Measurements from ENCODE around the gene KCNMA1.

Gene KCNMA1

GRCh38 chr10:76945166-76945565 is 692.4 kb downstream of the KCNMA1 start:
- DNase-seq (ENCODE audit: low read depth in 2 of 2) = no peak

DNA sequence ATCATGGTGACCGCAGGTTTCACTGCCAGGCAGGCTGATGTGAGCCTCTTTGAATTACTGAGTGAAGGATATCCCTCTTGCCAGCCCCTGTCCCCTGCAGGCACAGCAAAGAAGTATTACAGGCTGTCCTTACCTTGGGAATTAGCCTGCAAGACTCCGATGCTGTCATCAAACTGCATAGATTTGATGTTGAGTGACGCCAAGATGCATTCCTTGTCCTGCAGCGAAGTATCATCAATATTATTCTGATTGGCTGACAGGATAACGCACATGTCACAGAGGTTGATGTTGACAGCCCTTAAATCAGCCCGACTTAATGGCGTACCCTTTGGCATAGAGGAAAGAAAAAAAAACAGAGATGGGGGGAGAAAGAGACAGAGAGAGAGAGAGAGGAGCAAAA is 693.0 kb downstream of the KCNMA1 start:
- no peak for DNase-seq (ENCODE audit: low read depth in 2 of 2)

- no peak for DNase-seq (ENCODE audit: low read depth in 2 of 2)
These were observed 694.8 kb downstream of the KCNMA1 start for GRCh38 chr10:76942628-76943416.

DNA sequence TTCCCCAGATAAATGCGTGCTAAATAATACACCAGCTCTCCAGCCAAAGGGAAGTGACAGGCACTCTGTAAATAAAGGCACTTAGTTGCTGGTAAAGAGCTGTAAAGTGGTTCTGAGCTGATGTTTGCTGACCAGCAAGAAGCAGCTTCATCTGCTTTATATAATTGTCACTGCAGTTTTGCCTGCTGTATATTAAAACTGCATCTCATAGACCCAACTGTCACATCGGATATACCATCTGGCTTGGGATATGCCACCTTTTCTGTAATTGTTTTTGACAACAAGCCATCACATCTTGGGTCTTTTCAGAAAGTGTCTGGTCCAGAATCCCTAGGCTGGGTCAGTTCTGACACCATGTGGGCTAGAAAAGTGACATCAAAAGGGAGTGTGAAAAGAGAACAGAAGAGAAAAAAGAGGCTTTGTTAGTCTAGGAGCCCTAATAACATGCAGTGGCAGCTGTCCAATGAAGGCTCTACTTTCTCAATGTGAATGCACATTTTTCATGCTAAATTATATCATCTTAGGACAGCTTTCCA is 697.6 kb downstream of the KCNMA1 start:
- no peak for DNase-seq (ENCODE audit: low read depth in 2 of 2)

DNA sequence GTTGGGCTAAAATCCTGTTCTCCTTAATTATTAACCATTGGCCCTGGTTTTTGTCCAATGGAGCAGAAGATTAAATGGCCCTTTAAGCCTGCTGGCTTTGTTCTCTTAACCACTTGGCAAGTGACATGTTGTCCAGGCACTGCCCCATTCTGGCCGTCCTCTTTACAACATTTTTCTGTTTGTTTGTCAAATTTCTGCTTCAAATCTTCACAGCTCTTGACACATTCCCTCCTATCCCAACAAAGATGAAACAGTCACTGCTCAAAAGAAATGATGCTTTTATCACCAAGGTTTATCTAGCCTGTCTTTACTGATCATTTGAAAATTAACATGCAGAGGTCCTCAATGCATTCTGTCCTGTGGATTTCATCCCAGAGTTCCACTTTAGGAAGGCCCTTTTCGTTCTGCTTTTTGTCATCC is 700.4 kb downstream of the KCNMA1 start:
- DNase-seq (ENCODE audit: low read depth in 2 of 2) = no peak

DNA sequence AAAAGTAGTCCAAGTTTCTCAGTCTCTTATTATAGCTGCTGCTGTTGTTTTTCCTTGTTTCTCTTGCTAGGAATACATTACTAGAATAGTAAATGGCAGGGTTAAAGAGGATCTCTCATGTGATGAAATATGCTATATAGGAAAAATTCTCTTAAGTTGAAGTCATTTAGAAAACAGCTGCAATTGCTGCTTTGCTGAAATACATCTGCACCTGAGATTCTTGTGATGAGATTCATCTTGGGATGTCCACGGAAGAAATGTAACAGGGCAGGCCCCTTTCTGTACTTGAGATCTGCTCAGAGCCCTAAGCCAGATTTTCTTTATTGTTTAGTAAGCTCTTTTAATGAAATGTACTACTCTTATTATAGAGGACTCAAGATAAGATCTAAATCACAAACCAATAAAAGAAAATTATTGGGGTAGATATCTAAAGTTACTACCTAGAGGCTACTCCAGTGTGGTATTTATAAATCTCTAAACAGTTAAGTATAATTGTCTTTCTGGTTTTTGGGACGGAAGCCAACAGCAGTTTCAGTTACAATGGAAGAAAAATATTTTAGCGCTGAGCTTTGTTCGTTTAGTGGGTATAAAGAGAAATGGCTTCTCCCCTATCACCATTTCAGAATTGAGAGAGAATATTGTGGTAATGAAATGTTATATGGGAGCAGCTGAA is 701.5 kb downstream of the KCNMA1 start:
- DNase-seq (ENCODE audit: low read depth in 2 of 2) = no peak

DNA sequence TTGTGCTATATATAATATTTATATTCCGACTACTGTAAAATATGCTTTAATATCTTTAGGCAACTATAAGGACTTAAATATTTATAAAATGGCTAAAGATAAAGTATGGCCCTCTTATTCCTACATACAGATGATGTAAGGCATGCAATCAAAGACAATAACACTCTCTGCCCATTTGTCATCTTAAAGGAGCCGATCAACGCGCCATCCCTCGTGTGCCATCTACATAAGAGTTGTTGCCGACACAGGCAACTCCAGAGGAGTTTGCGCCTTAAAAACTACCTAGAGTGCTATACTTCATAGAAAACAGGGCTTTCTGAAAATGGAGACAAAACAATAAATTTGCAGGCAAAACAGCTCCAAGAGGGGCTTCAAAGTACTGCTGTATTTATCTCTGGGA is 709.0 kb downstream of the KCNMA1 start:
- DNase-seq (ENCODE audit: low read depth in 2 of 2) = no peak

DNA sequence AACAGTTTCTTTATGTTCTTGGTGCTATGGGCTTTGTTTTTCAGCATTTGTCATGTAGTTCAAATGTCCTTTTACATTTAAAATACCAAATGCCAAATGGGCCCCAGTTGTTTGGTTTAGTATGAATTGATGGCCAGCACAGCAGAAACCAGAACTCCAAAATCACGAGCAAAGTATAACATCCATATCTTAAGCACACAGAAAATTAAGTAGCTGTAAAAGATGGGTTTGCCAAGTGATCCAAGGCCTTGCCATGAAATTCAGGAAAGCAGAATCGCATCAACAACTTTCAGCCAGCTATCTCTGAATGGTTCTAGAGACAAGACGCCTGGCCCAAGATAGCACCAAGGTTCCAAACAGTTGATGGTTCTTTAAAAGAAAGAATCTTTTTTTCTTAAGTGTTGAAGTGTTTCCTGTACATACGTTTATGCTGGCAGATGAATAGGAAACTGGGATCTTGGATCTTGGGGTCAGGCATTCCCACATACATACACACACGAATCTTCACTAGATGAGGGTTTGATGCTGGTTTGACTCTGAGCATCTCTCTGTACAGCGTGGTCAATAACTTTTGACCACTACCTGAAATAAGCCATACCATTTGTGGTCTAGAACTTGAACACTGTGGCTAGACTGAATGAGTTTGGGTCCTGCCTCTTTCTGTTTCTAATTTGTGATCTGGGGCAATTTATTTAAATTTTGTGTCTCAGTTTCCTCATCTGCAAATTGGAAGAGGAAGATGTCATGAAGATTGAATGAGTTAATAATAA is 711.8 kb downstream of the KCNMA1 start:
- no peak for DNase-seq (ENCODE audit: low read depth in 2 of 2)

- no peak for DNase-seq (ENCODE audit: low read depth in 2 of 2)
These were observed 714.9 kb downstream of the KCNMA1 start for GRCh38 chr10:76922666-76923065.

GRCh38 chr10:76921383-76922010 is 716.1 kb downstream of the KCNMA1 start:
- DNase-seq (ENCODE audit: low read depth in 2 of 2) = no peak

DNA sequence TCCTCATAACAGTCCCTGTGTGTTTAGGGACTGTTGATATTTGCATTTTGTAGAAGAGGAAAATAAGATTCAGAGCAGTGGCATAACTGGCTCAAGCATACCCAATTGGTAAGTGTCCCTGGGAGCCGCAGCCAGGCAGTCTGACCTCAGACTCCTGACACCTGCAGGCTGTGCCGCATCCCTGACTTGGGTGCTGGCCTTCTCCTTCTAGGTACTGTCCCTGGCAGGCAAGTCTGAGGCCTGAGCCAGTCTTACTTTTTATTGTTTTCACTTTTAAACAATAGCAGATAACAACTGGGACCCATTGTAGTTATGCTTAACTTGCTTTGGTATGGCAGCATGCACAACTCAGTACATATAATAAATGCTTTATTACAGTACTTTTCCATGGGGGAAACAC is 717.0 kb downstream of the KCNMA1 start:
- no peak for DNase-seq (ENCODE audit: low read depth in 2 of 2)

DNA sequence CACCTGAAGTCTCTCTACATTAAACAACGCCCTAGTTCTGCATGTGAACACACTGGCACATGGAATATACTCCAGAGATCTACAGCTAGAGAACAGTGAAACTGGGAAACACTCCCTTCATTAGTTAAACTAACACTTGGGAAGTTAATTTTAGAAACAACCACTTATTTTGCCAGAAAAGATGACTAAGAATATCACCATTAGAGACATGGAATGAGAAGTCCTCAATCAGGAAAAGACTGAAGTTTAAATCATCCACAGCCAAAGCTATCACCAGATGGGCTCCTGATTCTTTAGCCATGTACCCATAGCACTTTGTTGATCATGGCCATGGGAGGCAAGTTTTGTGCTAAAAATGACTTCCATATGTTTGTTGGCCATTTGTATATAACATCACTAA is 719.5 kb downstream of the KCNMA1 start:
- DNase-seq (ENCODE audit: low read depth in 2 of 2) = no peak

GRCh38 chr10:76917071-76917470 is 720.5 kb downstream of the KCNMA1 start:
- DNase-seq (ENCODE audit: low read depth in 2 of 2) = no peak

DNA sequence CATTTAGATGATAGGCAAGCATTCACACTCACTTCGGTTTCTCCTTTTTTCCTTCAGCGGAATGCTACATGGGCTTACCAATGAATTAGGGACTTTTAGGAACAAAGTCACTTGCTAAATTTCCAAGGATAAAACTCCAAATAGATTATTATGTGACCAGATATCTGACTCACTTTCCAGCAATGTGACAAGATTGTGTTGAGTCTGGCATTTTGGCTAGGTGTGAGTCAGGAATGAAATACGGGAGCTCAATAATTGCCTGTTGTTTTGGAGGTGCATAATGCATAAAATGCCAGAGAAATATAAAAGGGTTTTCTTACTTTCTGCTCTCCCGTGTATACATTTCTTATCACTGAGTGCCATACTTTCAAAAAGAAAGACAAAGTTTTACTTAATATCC is 721.1 kb downstream of the KCNMA1 start:
- DNase-seq (ENCODE audit: low read depth in 2 of 2) = no peak

DNA sequence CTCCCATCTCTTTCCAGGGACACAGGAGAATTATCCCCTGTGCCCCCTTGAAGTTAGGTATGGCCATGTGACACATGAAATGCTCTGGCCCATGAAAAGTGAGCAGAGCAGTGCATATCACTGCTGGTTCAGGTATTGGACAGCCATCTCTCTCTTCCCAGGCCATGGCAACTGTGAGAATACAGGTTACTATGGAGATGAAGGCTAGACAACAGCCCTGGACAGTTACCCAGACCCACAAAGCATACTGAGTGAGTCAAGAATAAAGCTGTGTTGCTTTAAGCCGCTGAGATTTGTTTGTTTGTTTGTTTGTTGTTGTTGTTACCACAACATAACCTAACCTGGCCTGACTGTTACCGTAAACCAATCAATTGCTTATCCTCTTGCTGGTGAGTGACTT is 722.3 kb downstream of the KCNMA1 start:
- no peak for DNase-seq (ENCODE audit: low read depth in 2 of 2)

GRCh38 chr10:76911184-76911583 is 726.4 kb downstream of the KCNMA1 start:
- DNase-seq (ENCODE audit: low read depth in 2 of 2) = no peak

- no peak for DNase-seq (ENCODE audit: low read depth in 2 of 2)
These were observed 727.2 kb downstream of the KCNMA1 start for GRCh38 chr10:76910184-76910962.

DNA sequence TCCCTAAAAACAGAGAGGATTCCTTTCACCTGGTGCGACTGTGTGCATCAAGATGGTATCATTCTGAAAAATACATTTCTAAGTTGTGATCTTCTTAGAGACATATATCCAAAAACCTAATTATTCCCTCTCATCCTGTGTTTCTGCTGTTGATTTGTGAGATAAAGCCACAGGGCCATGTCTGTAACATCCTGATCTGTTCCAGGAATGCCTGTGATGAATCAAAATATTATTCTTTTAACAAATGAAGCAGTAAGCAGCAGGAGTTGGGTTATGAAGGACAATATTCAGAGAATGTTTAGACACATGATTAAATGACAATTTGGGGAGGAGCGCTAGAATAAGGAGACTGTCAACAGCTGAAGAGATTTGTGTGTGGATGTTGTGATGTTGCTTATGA is 731.4 kb downstream of the KCNMA1 start:
- DNase-seq (ENCODE audit: low read depth in 2 of 2) = no peak

- DNase-seq (ENCODE audit: low read depth in 2 of 2) = no peak
These were observed 732.4 kb downstream of the KCNMA1 start for GRCh38 chr10:76905251-76905650.

GRCh38 chr10:76903387-76903945 is 734.1 kb downstream of the KCNMA1 start:
- no peak for DNase-seq (ENCODE audit: low read depth in 2 of 2)

DNA sequence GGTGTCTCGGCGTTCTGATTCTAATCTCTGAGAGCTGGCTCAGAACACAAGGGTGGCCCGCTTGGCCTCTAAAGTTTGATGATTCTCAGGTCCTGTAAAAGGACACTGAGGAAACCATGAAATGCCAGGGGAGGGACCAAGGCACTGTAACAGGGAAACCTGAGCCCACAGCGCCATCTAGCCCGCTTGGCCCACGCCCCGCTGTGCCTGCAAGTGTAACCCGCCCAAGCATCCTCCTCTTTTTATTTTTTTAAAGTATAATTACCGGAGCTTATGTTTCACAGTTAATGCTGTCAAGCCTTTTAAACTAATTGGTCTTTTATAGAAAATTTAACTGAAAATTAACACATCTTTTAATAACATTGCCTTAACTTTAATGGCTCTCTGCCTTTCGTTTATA is 734.7 kb downstream of the KCNMA1 start:
- no peak for DNase-seq (ENCODE audit: low read depth in 2 of 2)

Data from stimulated activated CD8-positive, alpha-beta memory T cell treated with anti-CD3 and anti-CD28 coated beads, Interleukin-2, amount 100 ng/mL, for 48 hours (primary cell).